Muscle of arm (tissue), 12 donors: ENCODE data around the gene TBX20. TPM values are rescaled to one million over a fixed set of nuclear protein-coding genes. Genes with fewer than 3 reads are reported as not detected.
"Not testable (repeated sequence)": the region's sequence is repeated elsewhere in the genome, so short reads cannot be mapped to it uniquely, and the experiment has no call there.

Experiments
- DNase-seq: peaks from one replicate; pipeline ENCODE4 v3.0.0-alpha.2; 2013
- polyA plus RNA-seq, 12 donors: library from polyadenylated mRNA; unstranded; fragments of 120-200 nt; gene quantifications; one replicate each; pipeline ENCODE4 v1.2.1, GENCODE V29; 2013; ENCODE audit not compliant: insufficient read length in 12 of 12

TBX20 gene
- polyA plus RNA-seq, 12 donors, result not detected

GRCh38 chr7:35256256-35257175 lies 2.6 kb upstream of the TBX20 start:
- no peak for DNase-seq

GRCh38 chr7:35255443-35256255 lies 1.7 kb upstream of the TBX20 start:
- DNase-seq, result no peak

- no peak for DNase-seq
Observed at GRCh38 chr7:35254496-35255442, 869 bp upstream of the TBX20 start.

GRCh38 chr7:35253460-35253709 lies 515 bp downstream of the TBX20 start:
- no peak for DNase-seq

GRCh38 chr7:35252612-35253459 lies 1.1 kb downstream of the TBX20 start:
- DNase-seq, result no peak

- DNase-seq, result no peak
Observed at GRCh38 chr7:35251606-35252310, 2.1 kb downstream of the TBX20 start.

- no peak for DNase-seq
Observed at GRCh38 chr7:35250941-35251340, 3.0 kb downstream of the TBX20 start.

- DNase-seq, result no peak
Observed at GRCh38 chr7:35250452-35250851, 3.4 kb downstream of the TBX20 start.

- no peak for DNase-seq
Observed at GRCh38 chr7:35249537-35249907, 4.4 kb downstream of the TBX20 start.

- DNase-seq, result no peak
Observed at GRCh38 chr7:35248576-35249536, 5.0 kb downstream of the TBX20 start.

GRCh38 chr7:35246819-35247218 lies 7.1 kb downstream of the TBX20 start:
- DNase-seq, result no peak

GRCh38 chr7:35241884-35242283 lies 12.0 kb downstream of the TBX20 start:
- DNase-seq, result no peak

GRCh38 chr7:35241436-35241835 lies 12.5 kb downstream of the TBX20 start:
- DNase-seq, result no peak

GRCh38 chr7:35241008-35241407 lies 12.9 kb downstream of the TBX20 start:
- DNase-seq, result not testable (repeated sequence)

- not testable (repeated sequence) for DNase-seq
Observed at GRCh38 chr7:35238456-35238855, 15.4 kb downstream of the TBX20 start.

- no peak for DNase-seq
Observed at GRCh38 chr7:35232994-35233393, 20.9 kb downstream of the TBX20 start.

- DNase-seq, result not testable (repeated sequence)
Observed at GRCh38 chr7:35231221-35231620, 22.7 kb downstream of the TBX20 start.

- DNase-seq, result not testable (repeated sequence)
Observed at GRCh38 chr7:35229116-35229780, 24.7 kb downstream of the TBX20 start.
